GM15510 (cell line): ENCODE data around the gene PLA2G2F.

ENCODE experiments used
- POLR2A ChIP-seq: IDR thresholded peaks from 3 replicates; pipeline ENCODE4 v1.6.1; 2011; ENCODE audit warnings: borderline replicate concordance; ENCODE audit not compliant: insufficient read length; ENCODE audit errors: extremely low read depth

PLA2G2F gene

GRCh38 chr1:20185834-20186782, 47.0 kb downstream of the PLA2G2F start, which contains the start of the genes PLA2G2C and UBXN10:
Gene PLA2G2C, minus strand, starts transcription at chr1:20186518. Its CDS starts 9,155 bp downstream, at chr1:20177363.
Gene UBXN10, plus strand, starts transcription at chr1:20186096. Its CDS starts 4,466 bp downstream, at chr1:20190562.
- no peak for TF ChIP-seq POLR2A

GRCh38 chr1:20187103-20187812, 48.1 kb downstream of the PLA2G2F start:
- no peak for TF ChIP-seq POLR2A

- TF ChIP-seq POLR2A, result no peak
Observed at GRCh38 chr1:20187813-20188454, 48.8 kb downstream of the PLA2G2F start.

DNA sequence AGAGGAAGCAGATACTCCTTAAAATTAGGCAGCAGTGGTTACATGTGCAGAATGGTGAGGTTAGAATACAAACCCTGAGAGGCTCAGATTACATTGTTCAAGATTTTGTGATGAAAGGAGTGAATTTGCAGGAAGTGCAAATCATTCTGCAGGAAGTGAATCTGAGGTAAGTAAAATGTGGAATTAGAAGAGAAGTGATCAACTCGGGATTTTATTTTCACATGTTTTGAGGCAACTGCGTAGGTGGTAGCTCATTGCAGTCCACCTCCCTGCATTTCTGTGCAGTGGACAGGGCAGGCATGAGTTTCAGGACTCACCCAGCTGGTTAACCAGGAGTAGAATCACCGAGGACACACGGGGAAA, 49.3 kb downstream of the PLA2G2F start:
- TF ChIP-seq POLR2A, result no peak

GRCh38 chr1:20189664-20190063, 50.5 kb downstream of the PLA2G2F start:
- no peak for TF ChIP-seq POLR2A

DNA sequence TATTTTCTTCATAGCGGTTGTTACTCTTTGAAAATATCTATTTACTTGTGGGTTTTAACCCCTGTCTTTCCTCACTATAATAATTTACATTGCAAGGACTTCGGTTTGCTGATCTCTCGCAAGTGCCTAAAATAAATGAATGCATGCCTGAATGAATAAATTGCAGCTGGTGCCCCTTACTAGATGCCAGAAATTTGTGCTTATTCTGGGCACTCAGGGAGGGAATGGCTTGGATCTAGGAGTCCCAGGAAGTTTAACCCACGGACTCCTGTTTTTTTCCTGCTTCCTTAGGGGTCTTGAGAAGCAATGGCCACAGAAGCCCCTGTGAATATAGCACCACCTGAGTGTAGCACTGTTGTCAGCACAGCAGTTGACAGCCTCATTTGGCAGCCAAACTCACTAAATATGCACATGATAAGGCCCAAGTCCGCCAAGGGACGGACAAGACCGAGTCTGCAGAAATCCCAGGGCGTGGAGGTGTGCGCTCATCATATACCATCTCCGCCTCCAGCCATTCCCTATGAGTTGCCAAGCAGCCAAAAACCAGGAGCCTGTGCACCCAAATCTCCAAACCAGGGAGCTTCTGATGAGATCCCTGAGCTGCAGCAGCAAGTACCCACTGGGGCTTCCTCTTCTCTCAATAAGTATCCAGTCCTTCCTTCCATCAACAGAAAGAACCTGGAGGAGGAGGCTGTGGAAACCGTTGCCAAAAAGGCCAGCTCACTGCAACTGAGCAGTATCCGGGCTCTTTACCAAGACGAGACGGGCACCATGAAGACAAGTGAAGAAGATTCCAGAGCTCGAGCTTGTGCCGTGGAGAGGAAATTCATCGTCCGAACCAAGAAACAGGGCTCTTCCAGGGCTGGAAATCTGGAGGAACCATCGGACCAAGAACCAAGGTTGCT, 51.4 kb downstream of the PLA2G2F start:
- no peak for TF ChIP-seq POLR2A

- TF ChIP-seq POLR2A, result no peak
Observed at GRCh38 chr1:20191266-20191825, 52.2 kb downstream of the PLA2G2F start.

GRCh38 chr1:20192364-20192763, 53.2 kb downstream of the PLA2G2F start:
- no peak for TF ChIP-seq POLR2A

DNA sequence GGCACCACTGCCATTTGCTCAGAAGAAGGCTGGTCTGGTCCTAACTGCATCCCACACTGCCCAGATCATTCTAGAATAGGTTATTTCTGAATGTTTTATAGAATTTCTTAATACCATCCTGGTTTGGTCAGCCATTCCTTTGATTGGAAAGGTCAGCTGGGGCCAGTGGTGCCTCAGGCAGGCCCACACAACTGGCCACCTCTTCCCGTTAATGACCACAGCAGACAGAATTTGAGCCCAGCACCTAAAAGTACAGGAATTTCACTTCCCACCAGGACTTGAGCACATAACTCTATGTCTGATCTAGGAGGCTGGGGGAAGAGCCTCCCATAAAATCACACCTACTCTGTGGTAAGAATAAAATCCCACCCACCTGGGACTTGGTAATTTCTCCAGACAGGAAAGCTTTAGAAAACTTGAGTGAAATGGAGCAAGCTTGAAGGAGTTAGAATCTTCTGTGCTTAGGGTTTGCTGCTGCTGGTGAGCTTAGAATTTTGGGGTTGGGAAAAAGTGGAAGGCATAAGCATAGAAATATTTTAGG, 53.8 kb downstream of the PLA2G2F start:
- TF ChIP-seq POLR2A, result no peak

GRCh38 chr1:20194224-20194623, 55.1 kb downstream of the PLA2G2F start:
- TF ChIP-seq POLR2A, result no peak

DNA sequence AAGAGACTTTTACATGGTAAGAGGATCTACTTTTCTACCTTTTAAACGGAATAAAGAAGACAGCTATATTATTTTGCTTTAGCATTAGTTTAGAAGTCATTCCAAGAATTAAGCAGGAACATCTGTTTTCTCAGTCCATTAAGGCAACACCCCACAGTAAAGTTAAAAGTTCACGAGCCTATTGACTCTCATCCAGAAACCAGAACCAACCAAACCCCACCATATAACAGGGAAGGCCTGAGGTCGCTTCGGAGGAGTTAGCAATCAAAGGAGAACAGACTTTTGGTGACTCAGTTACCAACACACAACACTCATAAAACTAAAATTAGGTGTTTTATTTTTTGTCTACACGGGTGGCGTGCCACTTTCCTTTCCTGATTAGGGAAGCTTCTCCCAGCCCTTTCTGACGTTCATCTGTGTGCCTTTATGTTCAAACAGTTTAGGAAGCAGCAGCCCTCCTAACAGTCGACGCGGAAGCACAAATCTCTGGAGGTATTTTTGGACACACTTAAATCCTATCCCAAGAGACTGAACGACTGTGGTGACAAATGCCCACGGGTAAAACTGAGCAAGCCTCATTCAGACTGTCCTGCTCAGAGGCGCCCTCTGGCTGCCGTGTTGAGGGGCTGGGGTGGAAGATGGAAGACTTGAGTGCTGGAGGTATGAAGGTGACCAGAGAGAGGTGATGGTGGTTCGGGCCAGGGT, 55.8 kb downstream of the PLA2G2F start:
- no peak for TF ChIP-seq POLR2A

- TF ChIP-seq POLR2A, result no peak
Observed at GRCh38 chr1:20195462-20195780, 56.3 kb downstream of the PLA2G2F start.

GRCh38 chr1:20197329-20197791, 58.2 kb downstream of the PLA2G2F start:
- no peak for TF ChIP-seq POLR2A
